Fibroblast of villous mesenchyme (primary cell): ENCODE measurements around the gene CELF4. TPM values are rescaled to one million over a fixed set of nuclear protein-coding genes. Genes with fewer than 3 reads are reported as not detected.

Experiments used
- DNase-seq: peaks from one replicate; pipeline ENCODE4 v3.0.0-alpha.2; 2010; ENCODE audit warnings: low read depth
- H3K4me3 ChIP-seq: 2 replicates; pipeline ENCODE4 v1.5.1; 2011; ENCODE audit warnings: low read depth, mild to moderate bottlenecking, low read length
- CTCF ChIP-seq: IDR thresholded peaks from 2 replicates; pipeline ENCODE4 v1.5.1; 2012; ENCODE audit warnings: low read depth, mild to moderate bottlenecking, low read length; ENCODE audit not compliant: insufficient read depth
- total RNA-seq: library from RNA; depleted of rRNA; stranded (reverse); fragments of >200 nt; gene quantifications from 2 replicates; pipeline ENCODE4 v1.2.3, GENCODE V29; 2012

Gene CELF4
- total RNA-seq, 1 donor, result not detected

DNA sequence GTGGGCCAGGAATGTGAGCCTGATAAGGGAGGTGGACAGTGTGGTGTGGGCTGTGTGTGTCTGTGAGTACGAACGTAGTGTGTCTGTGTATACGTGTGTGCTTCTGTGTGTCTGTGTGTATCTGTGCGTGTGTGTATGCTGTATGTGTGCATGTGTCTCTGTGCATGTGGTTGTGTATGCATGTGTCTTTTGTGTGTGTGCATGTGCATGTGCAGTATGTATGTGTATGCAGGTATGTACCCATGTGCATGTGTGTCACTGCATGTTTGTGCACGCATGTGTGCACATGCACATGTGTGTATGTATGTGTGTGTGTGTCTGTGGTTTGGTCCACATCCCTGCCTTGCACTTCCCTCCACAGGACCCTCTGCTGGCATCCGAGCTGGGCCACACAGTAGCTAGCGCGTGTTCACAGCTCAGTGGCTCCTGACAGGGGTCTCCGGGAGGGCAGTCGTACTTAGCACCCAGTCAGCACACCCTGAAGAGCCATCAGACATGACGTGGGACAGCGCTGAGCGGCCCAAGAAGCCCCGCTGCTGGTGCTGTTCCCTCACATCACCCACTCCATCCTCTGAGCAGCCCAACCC is 114.3 kb downstream of the CELF4 start:
- DNase-seq, result no peak
- no peak for TF ChIP-seq CTCF
- H3K4me3 ChIP-seq, result no peak overlapping the region

- TF ChIP-seq CTCF, result no peak
- no peak overlapping the region for H3K4me3 ChIP-seq
- DNase-seq, result no peak
Observed at GRCh38 chr18:37450434-37451132, 115.0 kb downstream of the CELF4 start.

- TF ChIP-seq CTCF, result no peak
- no peak for DNase-seq
Observed at GRCh38 chr18:37449618-37450017, 116.0 kb downstream of the CELF4 start.

DNA sequence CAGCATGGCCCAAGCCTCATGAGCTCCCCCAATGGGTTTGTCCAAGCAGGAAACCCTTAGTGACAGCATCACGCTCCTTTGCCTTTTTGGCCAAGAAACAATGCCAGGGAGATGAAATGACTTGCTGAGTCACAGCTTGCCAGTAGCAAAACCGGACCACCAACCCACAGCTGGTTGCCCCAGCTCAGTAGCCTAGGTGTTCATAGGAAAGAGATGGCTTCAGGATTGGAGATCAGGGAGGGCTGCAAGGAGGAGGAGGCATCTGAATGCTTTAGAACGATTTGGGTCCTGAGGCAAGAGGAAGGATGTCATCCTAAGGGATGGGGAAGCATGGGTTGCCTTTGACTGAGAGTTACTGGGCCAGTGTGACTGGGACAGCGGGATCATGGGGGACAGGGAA is 116.7 kb downstream of the CELF4 start:
- no peak for TF ChIP-seq CTCF
- no peak for DNase-seq
- H3K4me3 ChIP-seq, result no peak overlapping the region

More at GRCh38 chr18:37449618-37450017, 116.0 kb downstream of the CELF4 start:
- no peak overlapping the region for H3K4me3 ChIP-seq

- TF ChIP-seq CTCF, result no peak
- no peak for DNase-seq
- no peak overlapping the region for H3K4me3 ChIP-seq
Observed at GRCh38 chr18:37447962-37448888, 117.4 kb downstream of the CELF4 start.

DNA sequence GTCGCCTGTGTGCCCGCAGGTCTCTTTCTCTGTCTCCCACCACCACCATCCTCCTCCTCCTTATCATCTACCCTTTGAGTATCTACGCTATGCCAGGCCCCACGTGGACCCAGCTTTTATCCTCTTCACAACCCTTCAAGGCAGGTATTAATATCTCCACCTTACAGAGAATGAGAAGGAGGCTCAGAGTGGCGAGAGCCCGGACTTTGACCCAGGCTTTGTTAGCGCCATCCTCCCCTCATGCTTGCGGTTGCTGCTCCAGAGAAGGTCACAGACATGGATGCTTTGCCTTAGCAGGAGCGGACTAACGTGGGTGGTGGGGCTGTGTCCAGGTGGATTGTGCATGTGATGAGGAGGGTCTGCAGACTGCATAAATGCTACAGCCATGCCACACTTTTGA is 119.8 kb downstream of the CELF4 start:
- no peak for TF ChIP-seq CTCF
- no peak overlapping the region for H3K4me3 ChIP-seq
- DNase-seq, result no peak
